Stimulated activated CD8-positive, alpha-beta memory T cell treated with anti-CD3 and anti-CD28 coated beads, Interleukin-15, amount 100 ng/mL, for 4 hours (primary cell): ENCODE measurements around the gene C10orf62.
"Not testable (repeated sequence)": the region's sequence is repeated elsewhere in the genome, so short reads cannot be mapped to it uniquely, and the experiment has no call there.

Source experiments
- DNase-seq, 2 donors: peaks; one replicate each; pipeline ENCODE4 v3.0.0-alpha.2; 2020; ENCODE audit warnings: low read depth in 2 of 2

The C10orf62 gene

DNA sequence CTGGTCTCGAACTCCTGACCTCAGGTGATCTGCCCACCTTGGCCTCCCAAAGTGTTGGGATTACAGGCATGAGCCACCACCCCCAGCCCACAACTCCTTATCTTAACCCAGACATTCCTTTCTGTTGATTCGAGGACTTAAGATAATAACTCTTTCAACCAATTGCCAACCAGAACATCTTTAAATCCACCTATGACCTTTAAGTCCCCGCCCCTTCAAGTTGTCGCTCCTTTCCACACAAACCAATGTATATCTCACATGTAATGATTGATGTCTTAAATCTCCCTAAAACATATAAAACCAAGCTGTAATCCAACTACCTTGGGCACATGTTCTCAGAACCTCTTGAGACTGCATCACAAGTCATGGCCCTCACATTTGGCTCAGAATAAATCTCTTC lies 24.7 kb upstream of the C10orf62 start:
- no peak for DNase-seq

DNA sequence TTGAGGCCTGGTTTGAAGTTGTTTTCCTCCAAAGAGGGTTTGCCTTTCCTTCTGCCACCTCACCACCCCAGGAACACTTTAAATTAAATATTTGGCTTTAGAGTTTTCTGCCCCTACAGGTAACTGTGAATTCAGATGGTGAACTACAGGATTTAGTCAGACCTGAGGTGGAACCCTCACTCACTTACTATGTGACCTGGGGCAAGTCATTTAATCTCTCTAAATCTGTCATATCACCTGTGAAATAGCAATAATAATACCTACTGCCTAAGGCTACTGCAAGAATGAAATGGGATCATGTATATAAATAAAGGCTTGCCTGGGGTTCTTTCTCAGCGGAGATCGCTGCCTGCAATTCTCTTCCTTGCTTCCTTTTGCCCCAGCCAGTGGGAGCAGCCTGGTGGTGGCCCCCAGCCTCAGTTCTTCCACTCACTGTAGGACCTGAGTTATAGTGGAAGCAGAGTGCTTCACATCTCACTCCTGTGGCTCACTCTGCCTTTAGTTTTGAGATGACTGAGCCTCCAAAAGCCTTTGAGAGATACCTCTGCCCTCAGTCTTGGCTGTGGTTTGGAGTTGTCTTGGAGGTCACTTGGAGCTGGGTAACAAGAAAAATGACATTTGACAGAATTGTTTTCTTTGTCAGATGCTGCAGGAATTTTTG lies 23.1 kb upstream of the C10orf62 start:
- no peak for DNase-seq

DNA sequence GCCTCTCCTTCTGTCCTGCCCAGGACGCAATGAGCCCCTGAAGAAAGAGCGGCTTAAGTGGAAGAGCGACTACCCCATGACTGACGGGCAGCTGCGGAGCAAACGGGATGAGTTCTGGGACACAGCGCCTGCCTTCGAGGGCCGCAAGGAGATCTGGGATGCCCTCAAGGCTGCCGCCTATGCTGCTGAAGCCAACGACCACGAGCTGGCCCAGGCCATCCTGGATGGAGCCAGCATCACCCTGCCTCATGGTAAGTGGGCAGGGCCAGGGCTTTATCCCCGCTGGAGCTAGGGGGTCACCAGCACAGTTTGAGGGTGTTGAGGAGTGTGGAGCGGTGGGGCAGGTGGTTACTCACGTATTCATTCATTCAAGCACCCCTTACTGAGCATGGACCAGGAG lies 21.6 kb upstream of the C10orf62 start:
- no peak for DNase-seq

DNA sequence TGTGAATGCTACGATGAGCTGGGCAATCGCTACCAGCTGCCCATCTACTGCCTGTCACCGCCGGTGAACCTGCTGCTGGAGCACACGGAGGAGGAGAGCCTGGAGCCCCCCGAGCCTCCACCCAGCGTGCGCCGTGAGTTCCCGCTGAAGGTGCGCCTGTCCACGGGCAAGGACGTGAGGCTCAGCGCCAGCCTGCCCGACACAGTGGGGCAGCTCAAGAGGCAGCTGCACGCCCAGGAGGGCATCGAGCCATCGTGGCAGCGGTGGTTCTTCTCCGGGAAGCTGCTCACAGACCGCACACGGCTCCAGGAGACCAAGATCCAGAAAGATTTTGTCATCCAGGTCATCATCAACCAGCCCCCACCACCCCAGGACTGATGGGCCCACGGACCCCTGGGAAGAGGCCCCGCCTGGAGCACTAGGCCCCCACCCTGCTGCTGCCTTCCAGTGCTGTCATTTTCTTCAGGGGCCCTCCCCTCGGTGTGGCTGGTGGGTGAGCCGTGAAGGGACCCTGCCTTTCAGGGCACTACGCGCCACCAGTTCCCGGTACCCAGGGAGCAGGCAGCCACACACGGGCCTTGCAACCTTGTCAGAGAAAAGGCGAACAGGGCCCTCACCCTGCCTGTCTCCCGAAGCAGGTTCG lies 19.3 kb upstream of the C10orf62 start:
- no peak for DNase-seq

DNA sequence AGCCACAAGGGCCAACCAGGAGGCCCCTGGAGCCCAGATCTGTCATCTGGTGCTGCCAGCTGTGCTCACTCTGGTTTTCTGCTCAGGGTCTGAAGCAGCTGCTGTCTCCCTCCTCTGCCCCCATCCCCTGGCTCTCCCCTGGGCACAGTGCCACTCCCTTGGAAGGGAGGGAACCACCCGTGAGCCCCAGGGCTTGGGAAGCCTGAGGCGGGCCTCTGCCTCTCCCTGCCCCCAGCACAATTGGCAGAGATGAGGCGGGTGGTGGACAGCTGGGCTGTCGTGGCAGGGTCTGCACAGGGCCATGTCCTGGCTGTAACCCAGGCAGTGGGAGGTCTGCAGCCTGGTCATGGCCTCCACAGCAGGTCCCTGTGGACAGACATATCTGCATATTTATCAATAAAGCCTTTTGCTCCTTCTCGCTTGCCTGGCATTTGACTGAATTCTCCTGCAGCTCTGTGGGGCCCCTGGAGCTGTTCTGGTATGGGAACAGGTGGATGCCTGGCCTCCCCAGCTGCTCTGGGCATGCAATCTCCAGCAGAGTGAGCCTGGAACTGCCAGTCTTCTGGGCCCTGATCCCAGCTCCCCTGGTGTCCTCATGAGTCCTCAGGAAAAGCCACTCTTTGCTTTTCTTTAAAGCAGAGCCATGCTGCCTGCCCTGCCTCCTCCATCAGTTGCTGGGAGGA lies 18.6 kb upstream of the C10orf62 start:
- no peak for DNase-seq

DNA sequence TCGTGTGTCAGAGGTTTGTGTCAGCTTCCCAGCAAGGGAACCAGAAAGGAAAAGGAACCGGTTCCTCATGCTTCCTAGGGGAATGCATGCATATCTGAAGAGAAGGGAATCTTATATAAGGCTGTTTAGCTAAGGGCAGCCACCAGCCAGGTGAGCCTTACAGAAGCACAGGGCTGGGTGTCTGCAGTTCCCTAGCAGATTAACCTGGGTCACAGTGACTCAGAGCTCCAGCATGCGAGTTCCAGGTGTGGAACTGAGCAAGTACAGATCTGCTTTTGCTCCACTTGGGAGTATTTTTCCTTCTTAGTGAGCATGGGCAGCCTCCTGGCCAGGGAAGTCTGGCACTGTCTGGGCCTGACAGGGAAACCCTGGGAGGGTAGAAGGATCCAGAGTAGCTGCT lies 17.9 kb upstream of the C10orf62 start:
- DNase-seq, result no peak

DNA sequence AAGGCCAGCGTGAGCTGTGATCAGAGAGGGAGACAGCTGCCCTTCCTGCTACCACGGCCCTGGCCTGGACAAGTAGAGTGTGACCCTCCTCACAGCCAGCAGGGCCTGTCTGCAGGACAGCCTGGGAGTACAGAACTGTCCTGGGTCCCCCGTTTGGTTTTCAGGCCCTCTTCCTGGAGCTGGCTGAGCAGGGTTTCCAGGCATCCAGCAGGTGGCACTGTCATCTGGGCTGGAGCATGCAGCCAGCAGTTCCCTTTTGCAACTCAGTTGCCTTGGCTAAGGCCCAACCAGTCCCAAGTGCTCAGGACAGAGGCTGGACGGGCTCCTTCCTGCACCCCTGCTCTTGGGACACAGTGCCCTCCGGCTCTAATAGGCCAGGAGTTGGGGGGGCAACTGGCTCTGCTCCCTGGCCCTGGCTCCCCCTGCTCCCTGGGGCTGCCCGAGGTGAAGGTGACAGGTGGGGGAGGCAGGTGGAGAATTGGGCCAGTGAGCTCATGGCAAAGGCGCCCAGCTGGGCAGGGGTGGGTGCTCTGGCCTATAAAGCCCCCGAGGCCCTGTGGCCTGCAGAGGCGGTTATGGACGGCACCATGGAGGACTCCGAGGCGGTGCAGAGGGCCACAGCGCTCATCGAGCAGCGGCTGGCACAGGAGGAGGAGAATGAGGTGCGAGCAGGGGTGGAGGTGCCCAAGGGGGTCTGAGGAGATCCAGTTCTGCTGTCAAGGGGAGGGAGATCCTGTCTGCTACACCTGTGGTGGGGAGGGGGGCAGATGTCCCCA lies 17.1 kb upstream of the C10orf62 start, which contains the start of gene ANKRD2:
Gene ANKRD2 (plus strand): TSS at position 566 of the 776 bp plus-strand sequence. CDS start 10 bp downstream, at position 576.
- DNase-seq, result no peak

DNA sequence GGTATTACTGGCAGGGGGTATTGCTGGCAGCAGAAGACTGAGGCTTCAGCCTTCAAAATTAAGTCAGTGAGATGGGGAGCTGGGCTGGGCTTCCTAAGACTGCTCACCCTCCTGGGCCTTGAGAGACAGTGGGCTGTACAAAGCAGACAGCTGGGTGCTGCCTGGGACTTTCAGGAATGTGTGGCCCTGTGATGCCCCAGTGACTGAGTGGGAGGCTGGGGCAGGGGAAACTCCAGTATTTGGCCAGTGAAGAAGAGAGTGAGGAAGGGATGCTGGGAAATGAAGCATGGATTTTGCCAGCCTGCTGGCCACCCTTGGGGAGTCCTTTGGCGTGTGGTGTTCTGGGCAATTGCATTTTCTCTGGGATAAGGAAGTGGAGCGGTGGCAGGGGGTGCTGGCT lies 16.5 kb upstream of the C10orf62 start:
- no peak for DNase-seq

DNA sequence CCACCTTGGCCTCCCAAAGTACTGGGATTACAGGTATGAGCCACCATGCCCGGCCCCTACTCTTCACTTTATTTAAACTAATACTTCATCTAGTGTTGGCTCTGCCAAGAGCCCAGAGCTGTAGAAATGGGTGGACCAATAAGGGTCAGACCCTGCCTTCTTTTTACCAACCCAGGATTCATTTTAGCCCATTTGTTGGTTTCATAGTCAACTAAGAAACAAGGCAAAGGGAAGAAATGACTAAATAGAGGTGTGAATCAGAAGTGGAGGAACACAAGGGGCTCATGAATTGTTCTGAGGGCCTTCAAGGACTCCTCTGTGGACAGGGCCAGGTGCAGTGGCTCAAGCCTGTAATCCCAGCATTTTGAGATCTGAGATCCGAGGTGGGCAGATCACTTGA lies 15.8 kb upstream of the C10orf62 start:
- DNase-seq, result no peak

DNA sequence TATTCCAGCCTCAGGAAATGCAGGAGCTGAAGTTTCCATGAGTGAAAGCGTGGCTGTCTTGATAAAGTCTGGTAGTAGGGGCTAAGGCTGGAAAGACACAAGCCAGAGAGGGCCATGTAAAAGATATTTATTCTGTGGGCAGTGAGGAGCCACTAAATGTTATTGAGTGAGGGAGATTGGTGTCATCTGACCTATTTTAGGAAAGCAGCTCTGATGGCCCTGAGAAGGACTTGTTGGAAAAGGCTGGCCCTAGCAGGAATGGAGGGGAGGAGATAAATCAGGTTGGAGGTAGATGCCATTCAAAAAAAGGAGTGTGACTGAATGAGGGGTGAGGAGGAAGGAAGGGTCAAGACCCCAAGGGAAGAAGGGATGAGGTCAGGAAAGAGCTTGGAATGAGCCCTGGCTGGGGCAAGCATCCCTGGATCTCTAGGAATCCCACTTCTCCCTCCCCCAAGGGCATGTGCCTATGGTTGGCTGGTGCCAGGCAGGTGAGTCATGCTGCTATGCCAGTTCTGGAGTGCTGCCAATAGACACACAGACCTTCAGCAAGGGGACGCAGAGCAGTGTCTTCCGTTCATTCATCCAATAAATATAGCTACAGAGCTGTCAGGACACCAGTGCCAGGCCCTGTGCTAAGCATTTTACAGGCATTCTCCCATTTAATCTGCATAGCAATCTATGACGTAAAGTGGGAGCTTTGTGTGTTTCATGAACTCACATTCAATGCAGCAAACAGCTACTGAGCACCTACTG lies 15.0 kb upstream of the C10orf62 start:
- no peak for DNase-seq

DNA sequence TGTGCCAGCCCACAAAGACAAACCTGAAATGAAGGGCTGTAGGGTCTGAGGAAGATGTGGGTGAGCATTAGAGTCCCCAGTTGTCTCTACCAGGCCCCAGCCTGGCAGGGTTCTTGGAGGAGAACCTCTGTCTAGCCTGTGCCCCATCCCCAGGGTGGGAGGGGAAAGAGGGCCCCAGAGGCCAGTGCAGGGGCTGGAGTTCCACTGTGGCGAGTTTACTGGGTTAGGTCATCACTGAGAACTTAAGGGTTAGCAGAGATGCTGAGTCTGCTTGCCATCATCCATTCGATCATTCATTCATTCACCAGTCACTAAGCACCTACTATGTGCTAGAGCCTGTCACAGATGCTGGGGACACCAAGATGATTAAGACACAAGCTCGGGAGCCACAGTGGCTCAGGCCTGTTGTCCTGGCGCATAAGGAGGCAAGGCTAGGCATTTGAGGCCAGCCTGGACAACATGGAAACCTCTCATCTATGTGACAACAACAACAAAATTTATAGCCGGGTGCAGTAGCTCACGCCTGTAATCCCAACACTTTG lies 14.3 kb upstream of the C10orf62 start:
- no peak for DNase-seq

DNA sequence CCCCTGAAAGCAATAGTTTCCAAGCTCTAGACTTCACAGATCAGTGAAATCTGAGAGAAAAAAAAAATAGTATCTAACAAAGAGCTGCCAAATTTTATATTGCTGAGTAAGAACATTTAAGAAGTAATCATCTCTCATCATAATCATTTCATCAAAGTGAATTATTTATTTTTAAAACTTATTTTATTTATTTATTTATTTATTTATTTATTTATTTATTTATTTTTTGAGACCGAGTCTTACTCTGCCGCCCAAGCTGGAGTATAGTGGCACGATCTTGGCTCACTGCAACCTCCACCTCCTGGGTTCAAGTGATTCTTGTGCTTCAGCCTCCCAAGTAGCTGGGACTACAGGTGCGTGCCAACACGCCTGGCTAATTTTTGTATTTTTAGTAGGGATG lies 13.0 kb upstream of the C10orf62 start:
- not testable (repeated sequence) for DNase-seq

DNA sequence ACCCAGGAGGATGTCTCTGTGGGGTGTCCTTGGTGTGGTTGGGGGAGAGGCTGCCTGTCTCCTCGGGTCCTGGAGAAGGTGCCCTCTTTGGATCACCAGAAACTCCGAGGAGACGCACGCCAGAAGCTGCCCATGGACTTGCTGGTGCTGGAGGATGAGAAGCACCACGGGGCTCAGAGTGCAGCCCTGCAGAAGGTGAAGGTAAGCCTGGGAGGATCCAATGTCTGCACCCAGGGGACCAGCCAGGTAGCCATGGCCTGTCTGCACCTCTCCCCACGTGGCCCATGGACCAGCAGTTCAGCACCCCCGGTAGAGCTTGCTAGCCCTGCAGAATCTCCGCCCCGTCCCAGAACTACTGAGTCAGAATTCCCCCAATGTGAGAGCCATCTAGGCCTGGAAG lies 11.8 kb upstream of the C10orf62 start:
- DNase-seq, result no peak

DNA sequence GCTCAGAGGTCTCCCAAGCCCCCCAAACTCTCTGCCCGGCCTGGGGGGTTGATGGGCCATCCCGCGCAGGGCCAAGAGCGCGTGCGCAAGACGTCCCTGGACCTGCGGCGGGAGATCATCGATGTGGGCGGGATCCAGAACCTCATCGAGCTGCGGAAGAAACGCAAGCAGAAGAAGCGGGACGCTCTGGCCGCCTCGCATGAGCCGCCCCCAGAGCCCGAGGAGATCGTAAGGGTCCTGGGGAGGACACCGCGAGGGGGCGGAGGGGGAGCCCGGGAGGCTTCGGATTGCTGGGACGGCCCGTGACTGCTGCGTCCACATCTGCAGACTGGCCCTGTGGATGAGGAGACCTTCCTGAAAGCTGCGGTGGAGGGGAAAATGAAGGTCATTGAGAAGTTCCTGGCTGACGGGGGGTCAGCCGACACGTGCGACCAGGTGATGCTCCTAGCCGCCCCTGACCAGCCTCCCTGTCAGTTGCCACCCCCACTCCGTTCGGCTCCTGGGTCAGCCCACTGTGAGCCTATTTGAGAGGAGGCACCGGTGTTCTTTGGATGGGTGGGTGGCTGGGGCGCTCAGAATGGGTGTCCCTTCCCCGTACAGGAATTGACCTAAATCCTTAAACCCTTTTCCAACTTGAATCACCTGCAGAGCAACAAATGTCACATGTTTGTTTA lies 11.2 kb upstream of the C10orf62 start:
- no peak for DNase-seq

DNA sequence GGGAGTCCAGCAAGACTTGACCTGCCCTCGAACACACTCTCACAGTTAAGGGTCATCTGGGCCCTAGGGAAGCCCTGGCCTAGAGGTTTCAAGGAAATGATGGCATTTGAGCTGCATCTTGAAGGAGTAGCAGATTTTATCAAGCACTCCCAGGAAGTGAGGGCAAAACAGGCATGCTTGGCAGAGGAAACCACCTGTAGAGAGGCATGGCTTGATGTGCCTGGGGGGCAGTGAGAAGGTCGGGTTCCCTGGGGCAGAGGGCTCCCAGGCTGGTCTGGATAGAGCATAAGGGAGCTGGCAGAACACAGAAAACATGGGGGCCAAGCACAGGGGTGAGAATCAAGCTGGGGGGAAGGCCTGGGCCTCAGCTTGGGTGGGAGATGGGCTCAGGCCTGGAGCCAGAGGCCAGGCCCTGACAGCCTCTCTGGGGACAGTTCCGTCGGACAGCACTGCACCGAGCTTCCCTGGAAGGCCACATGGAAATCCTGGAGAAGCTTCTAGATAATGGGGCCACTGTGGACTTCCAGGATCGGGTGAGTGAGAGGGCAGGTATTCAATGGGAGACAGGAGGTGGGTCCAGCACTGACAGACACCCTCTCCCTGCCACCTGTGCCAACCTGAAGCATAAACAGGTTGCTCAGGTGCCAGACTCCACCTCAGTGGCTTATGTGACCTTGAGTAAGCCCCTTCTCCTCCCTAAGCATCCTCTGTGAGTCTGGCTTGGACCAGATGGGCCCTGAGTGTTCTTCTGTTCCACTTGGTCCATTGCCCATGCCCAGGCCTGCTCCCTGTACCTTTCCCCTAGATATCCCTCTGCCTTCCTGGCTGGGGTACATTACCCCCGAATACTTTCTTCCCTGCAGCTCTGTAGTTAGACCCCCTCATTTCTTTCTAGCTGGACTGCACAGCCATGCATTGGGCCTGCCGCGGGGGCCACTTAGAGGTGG lies 8.8 kb upstream of the C10orf62 start:
- DNase-seq, result no peak

DNA sequence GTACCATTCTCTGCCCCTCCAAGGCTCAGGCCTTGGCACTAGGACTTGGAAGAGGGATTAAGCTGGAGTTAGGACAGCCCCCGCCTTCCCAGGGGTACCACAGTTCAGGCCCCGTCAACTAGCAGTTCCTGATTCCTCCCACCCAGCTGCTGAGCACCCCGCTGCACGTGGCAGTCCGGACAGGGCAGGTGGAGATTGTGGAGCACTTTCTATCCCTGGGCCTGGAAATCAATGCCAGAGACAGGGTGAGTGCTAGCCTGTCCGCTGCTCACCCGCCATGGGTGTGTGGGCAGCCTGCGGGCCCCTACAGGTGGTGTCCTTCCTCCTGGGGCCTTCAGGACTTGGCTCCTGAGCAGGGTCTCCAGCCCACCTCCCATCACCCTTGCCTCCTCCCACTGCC lies 7.4 kb upstream of the C10orf62 start:
- no peak for DNase-seq

DNA sequence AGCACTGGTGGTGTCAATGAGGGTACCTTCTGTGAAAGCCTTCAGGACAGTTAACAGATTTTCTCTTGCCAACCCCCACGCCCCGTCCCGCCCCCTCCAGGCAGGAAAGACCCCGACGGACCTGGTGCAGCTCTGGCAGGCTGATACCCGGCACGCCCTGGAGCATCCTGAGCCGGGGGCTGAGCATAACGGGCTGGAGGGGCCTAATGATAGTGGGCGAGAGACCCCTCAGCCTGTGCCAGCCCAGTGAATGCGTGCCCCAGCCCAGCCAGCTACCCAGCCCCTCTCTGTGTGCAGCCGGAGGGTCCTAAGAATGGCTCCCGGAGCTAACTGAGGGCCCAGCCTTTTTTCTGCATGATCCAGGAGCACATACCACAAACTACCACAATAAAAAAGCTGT lies 6.0 kb upstream of the C10orf62 start:
- no peak for DNase-seq

DNA sequence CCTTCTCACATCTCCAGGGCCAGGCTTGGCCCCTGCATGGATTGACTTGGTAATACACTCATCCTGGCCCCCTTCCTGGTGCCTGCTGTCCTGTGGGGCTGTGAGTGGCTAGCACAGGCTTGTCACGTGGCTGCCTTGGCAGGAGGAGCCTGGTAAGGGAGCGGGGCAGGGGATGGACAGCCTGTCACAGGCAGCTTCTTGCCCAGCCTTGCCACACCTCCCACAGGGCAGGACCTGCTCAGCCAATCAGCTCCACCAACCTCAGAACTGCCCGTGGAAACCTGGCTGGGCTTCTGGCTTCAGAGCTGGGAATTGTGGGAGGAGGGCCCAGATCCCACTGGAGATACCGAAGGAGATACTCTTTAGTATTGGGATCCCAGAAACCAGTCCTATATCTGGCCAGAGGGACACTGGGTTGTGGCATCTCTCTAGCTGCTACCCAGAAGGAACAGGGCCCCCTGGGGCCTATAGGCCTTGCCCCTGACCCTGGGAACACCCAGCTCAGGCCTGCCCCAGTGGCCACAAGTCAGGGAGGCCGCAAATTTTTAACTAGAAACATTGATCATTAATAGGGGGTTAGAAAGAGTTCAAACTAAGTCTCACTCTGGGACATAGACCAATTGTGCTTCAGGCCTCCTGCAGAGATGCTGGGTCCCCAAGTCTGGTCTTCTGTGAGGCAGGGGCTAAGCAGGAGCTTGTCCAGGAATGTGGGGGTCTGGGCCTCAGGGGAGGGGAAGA lies 5.3 kb upstream of the C10orf62 start, which contains the start of gene HOGA1:
Gene HOGA1 (plus strand): TSS at position 330 of the 738 bp plus-strand sequence. CDS start 315 bp downstream, at position 645.
- DNase-seq, result no peak
